Esophagus muscularis mucosa (tissue), 4 donors: Measurements from ENCODE around the gene A2M. TPM values are rescaled to one million over a fixed set of nuclear protein-coding genes. Genes with fewer than 3 reads are reported as not detected.

ENCODE experiments used
- DNase-seq: peaks from one replicate; pipeline ENCODE4 v3.0.0-alpha.2; 2017; ENCODE audit errors: extremely low spot score
- H3K27ac ChIP-seq, 4 donors: fragments of 200-600 bp; sonication (generic); replicated peaks in 1 of 4; 1 replicate in 3 of 4; 2 replicates in 1 of 4; pipeline ENCODE4 v1.5.1; 2016 to 2019; ENCODE audit warnings: mild to moderate bottlenecking in 1 of 4
- H3K27me3 ChIP-seq, 4 donors: fragments of 200-600 bp; sonication (generic); one replicate each; pipeline versions ENCODE4 v1.5.1 to v1.6.0; 2016 to 2019
- H3K36me3 ChIP-seq, 4 donors: fragments of 200-600 bp; sonication (generic); one replicate each; pipeline ENCODE4 v1.5.1; 2016 to 2019
- H3K4me1 ChIP-seq, 4 donors: fragments of 200-600 bp; sonication (generic); one replicate each; pipeline ENCODE4 v1.5.1; 2016 to 2019
- H3K4me3 ChIP-seq, 4 donors: fragments of 200-600 bp; sonication (generic); 1 replicate in 2 of 4; 2 replicates in 2 of 4; pipeline ENCODE4 v1.5.1; 2016 to 2019; ENCODE audit warnings: mild to moderate bottlenecking in 4 of 4, moderate library complexity in 1 of 4
- H3K9me3 ChIP-seq, 4 donors: fragments of 200-600 bp; sonication (generic); 1 replicate in 3 of 4; 2 replicates in 1 of 4; pipeline ENCODE4 v1.5.1; 2016 to 2019
- EP300 ChIP-seq: sonication (generic); formaldehyde crosslinking; IDR thresholded peaks from one replicate; pipeline ENCODE4 v1.6.1; 2017; ENCODE audit warnings: antibody characterized with exemption
- POLR2A ChIP-seq: fragments of 450-650 bp; IDR thresholded peaks from one replicate; pipeline ENCODE4 v1.6.1; 2017; ENCODE audit warnings: antibody characterized with exemption, moderate library complexity, mild to moderate bottlenecking, low read depth
- POLR2AphosphoS5 ChIP-seq, 2 donors: sonication (generic); formaldehyde crosslinking; IDR thresholded peaks; one replicate each; pipeline ENCODE4 v1.6.1; 2017; ENCODE audit warnings: antibody characterized with exemption in 2 of 2
- WGBS: methylation state at CpG from one replicate; pipeline ENCODE4 v1.1.5; 2018; 5-methylcytosine and 5-hydroxymethylcytosine counted together
- intact Hi-C: fragments of 100-400 bp; cut with DNase I; formaldehyde crosslinking; loops from one replicate; pipeline ENCODE4 v1.15.1; 2023
- total RNA-seq, 4 donors: library from RNA; depleted of rRNA; stranded (reverse); fragments of >200 nt; gene quantifications; one replicate each; pipeline versions ENCODE4 v1.1.0 to v1.2.1, GENCODE V29; 2016
- TF ChIP-seq, protein P1 (sequence below), 3 experiments: fragments of 200-600 bp in 2 of 3; fragments of 450-650 bp in 1 of 3; sonication (generic) in 2 of 3; IDR thresholded peaks; one replicate each; pipeline ENCODE4 v1.5.1; 2017 to 2019; ENCODE audit warnings: antibody characterized with exemption in 3 of 3, mild to moderate bottlenecking in 2 of 3, moderate library complexity in 1 of 3

A2M gene
- total RNA-seq, 4 donors from 2014 or later: 271 to 678 (median 484) TPM

DNA sequence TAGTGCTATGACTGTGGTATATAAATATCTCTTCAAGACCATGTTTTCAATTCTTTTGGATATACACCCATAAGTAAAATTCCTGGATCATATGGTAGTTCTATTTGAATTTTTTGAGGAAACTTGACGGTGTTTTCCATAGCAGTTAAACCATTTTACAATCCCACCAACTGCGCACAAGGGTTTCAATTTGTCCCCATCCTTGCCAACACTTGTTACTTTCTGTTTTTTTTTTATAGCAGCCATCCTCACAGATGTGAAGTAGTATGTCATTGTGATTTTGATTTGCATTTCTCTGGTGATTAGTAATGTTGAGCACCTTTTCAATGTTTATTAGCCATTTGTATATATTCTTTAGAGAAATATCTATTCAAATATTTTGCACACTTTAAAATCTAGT, 14.5 kb upstream of the A2M start:
- no peak overlapping the region for H3K27ac ChIP-seq
- WGBS: 98% methylated on average over 2 of the region's 2 CpGs
- no peaks in the 10 kb centered on the region for H3K27me3 ChIP-seq
- intact Hi-C loops: no loop called here
- TF ChIP-seq POLR2AphosphoS5 (IDR thresholded peaks at IDR 0.05) (no peak), POLR2A (no peak)
- TF ChIP-seq, protein P1, sequence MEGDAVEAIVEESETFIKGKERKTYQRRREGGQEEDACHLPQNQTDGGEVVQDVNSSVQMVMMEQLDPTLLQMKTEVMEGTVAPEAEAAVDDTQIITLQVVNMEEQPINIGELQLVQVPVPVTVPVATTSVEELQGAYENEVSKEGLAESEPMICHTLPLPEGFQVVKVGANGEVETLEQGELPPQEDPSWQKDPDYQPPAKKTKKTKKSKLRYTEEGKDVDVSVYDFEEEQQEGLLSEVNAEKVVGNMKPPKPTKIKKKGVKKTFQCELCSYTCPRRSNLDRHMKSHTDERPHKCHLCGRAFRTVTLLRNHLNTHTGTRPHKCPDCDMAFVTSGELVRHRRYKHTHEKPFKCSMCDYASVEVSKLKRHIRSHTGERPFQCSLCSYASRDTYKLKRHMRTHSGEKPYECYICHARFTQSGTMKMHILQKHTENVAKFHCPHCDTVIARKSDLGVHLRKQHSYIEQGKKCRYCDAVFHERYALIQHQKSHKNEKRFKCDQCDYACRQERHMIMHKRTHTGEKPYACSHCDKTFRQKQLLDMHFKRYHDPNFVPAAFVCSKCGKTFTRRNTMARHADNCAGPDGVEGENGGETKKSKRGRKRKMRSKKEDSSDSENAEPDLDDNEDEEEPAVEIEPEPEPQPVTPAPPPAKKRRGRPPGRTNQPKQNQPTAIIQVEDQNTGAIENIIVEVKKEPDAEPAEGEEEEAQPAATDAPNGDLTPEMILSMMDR (IDR thresholded peaks at IDR 0.05): no peak
- no peak for DNase-seq
- H3K4me3 ChIP-seq: no peak overlapping the region
- no peaks in the 10 kb centered on the region for H3K9me3 ChIP-seq
- H3K4me1 ChIP-seq: peaks cover 0 to 7% (median 5%) of the 10 kb centered on the region in 4 donors
- no peaks in the 10 kb centered on the region for H3K36me3 ChIP-seq

DNA sequence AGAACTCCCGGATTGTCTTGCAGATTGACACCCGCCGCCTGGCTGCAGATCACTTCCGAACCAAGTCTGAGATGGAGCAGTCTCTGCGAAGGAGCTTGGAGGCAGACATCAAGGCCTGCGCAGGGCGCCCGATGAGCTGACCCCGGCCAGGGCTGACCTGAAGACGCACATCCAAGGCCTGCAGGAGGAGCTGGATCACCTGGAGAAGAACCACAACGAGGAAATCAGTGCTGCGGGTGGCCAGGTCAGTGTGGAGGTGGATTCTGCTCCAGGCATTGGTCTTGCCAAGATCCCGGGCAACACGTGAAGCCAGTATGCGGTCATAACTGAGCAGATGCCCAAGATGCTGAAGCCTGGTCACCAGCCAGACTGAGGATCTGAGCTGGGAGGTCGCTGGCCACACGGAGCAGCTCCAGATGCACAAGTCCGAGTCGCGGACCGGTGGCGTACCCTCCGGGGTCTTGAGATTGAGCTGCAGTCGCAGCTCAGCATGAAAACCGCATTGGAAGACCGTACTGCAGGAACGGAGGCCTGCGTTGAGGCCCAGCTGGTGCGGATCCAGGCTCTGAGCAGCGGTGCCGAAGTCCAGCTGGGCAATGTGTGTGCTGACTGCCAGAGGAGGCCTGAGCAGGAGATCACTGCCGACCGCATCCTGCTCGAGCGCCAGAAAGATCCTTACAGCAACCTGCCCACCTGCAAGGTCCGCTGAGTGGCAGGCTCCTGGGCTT, 12.4 kb upstream of the A2M start:
- Histone ChIP-seq H3K27ac (no peak overlapping the region), H3K27me3 (no peaks in the 10 kb centered on the region), H3K4me1 (peaks cover 8 to 18% (median 13%) of the 10 kb centered on the region in 4 donors), H3K9me3 (no peaks in the 10 kb centered on the region), H3K36me3 (no peaks in the 10 kb centered on the region), H3K4me3 (no peak overlapping the region)
- intact Hi-C loops: no loop called here
- 90% methylated on average over 18 of the region's 36 CpGs for WGBS
- TF ChIP-seq POLR2AphosphoS5 (IDR thresholded peaks at IDR 0.05): no peak
- TF ChIP-seq EP300: no peak
- TF ChIP-seq POLR2A: no peak
- TF ChIP-seq, protein P1 (IDR thresholded peaks at IDR 0.05): no peak
- no peak for DNase-seq

DNA sequence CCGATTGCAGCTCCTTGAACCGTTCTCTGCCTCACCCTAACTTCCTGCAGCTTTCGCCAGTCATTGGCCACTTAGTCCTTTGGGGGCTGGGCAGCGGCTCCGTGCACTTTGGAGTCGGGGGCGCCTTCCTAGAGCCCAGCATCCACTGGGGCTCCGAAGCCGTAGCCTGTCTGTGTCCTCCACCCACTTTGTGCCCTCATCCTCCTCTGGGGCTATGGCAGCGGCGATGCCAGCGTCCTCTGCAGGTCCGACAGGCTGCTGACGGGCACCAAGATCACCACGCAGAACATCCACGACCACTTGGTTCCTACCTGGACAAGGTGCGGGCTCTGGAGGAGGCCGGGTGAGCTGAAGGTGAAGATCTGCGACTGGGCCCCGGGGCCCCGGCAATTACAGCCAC, 11.8 kb upstream of the A2M start:
- 95% methylated on average over 21 of the region's 21 CpGs for WGBS
- no peak for DNase-seq
- H3K4me3 ChIP-seq: no peak overlapping the region
- no peaks in the 10 kb centered on the region for H3K27me3 ChIP-seq
- TF ChIP-seq POLR2A (no peak), POLR2AphosphoS5 (IDR thresholded peaks at IDR 0.05) (no peak), EP300 (no peak)
- TF ChIP-seq, protein P1 (IDR thresholded peaks at IDR 0.05): no peak
- H3K36me3 ChIP-seq: no peaks in the 10 kb centered on the region
- H3K4me1 ChIP-seq: peaks cover 8 to 19% (median 17%) of the 10 kb centered on the region in 4 donors
- no peak overlapping the region for H3K27ac ChIP-seq
- H3K9me3 ChIP-seq: no peaks in the 10 kb centered on the region
- intact Hi-C loops: no loop called here

DNA sequence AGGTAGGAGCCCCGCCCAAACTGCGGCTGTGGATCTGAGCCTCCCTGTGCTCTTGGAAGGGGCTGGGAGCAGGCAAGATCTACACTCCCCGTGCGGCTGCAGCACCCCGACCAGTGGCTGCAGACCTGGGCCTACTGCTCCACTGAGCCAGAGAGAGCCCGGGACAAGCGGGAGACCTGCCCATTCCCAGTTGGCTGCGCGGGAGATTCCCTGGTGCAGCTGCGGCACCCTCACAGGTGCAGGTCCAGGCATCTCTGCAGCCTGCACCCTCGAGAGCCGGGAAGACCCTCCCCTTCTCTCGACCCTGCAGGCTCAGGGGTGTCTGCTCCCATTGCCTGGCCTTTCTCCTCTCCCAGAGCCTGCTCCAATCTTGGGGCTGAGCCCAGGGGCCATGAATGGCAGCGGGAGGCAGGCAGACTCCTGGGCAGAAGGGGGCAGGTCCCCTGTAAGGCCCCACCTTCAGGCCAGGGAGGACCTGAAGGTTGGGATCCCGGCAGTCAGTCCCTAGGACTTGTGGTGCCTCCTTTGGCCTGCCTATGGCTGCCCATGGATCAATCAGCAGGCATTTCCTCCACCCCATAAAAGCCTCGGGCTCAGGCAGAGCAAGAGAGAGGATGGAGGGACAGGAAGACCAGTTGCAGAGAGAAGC, 8.8 kb upstream of the A2M start:
- WGBS: 87% methylated on average over 6 of the region's 16 CpGs
- H3K27ac ChIP-seq: peak overlapping the region; percentile 58 to 72 (median 67)
- DNase-seq: no peak
- no peaks in the 10 kb centered on the region for H3K9me3 ChIP-seq
- H3K4me3 ChIP-seq: peak overlapping the region; percentile 25 to 43 (median 36)
- H3K27me3 ChIP-seq: no peaks in the 10 kb centered on the region
- peaks cover 17 to 37% (median 24%) of the 10 kb centered on the region in 4 donors for H3K4me1 ChIP-seq
- TF ChIP-seq, protein P1 (IDR thresholded peaks at IDR 0.05): no peak
- intact Hi-C loops: no loop called here
- no peaks in the 10 kb centered on the region for H3K36me3 ChIP-seq
